ENCODE results near the gene NME4.

Gene NME4

GRCh38 chr16:426115-426905 is 29.3 kb downstream of the NME4 start:
- no peak for DNase-seq (ENCODE audit: low read depth in 2 of 2)

DNA sequence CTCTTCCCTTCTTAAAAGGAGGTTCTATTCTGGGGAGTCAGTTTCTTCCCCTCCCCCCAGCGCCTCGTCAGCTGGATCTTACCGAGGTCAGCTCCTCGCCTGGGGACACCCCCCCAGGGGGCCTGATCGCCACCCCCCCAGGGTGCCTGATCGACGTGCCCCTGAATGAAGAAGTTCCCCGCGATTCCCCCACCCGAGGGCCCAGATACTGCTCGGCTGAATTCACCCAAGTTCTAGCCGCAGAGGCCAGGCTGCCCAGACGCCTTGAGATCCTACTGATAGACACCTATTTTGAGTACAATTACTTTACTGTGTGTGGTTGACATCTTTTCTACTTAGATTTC is 29.9 kb downstream of the NME4 start:
- DNase-seq (ENCODE audit: low read depth in 2 of 2): no peak

- no peak for DNase-seq (ENCODE audit: low read depth in 2 of 2)
These were observed 30.3 kb downstream of the NME4 start for GRCh38 chr16:427250-427649.

DNA sequence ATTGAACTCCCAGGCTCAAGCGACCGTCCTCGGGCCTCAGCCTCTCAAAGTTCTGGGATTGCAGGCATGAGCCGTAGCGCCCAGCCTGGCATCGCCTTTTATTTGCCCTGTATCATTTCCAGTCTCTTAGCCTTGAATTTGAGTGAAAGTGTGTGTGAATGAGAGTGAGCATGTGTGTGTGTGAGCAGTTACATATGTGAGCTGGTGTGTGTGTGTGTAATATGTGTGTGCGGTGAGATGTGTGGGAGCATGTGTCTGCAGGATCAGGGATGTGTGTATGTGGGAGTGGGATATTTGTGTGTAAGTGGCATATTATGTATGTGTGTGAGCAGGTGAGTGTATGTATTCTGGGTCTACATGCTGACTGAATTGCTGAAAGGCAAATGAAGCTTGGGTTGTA is 33.9 kb downstream of the NME4 start:
- DNase-seq (ENCODE audit: low read depth in 2 of 2): no peak

GRCh38 chr16:440627-441026 is 43.6 kb downstream of the NME4 start:
- DNase-seq (ENCODE audit: low read depth in 2 of 2): no peak

GRCh38 chr16:441447-441846 is 44.4 kb downstream of the NME4 start:
- no peak for DNase-seq (ENCODE audit: low read depth in 2 of 2)

DNA sequence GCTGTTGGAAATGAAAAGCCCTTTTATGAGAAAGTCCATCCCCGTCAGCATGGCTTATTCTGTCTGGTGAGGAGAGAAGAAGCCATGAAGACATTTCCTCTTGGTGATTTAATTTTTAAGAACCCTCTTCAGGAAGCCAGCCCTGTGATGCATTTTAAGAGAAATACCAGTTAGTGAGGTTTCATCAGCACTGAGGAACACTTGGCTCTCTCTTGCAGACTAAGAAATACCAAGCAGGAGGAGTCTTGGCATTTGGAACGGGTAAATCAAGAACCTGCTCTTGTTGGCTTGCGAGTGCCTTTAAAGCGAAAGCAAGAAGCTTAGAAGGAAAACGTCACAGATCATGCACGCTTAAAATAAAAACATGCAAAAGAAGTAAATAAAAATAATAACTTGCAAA is 46.0 kb downstream of the NME4 start:
- no peak for DNase-seq (ENCODE audit: low read depth in 2 of 2)

DNA sequence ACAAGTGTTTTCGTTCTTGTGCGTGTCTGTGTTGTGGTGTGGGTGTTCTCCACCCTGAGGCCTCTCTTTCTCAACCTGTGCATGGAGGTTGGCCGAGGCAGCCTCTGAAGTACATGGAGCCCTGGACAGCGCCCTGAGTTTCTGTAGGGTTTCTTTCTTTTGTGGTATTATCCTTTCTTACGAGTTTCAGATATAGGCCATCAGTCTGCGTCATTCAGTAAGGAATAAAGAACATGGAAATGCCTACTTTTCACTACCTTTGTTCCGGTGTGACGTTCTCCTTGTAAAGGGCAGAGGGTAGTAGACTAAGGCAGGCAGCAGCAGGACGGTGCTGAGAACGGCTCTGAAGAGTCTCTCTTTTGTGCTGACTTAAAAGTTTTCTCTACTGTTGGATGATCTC is 47.0 kb downstream of the NME4 start:
- DNase-seq (ENCODE audit: low read depth in 2 of 2): no peak

- DNase-seq (ENCODE audit: low read depth in 2 of 2): no peak
These were observed 48.6 kb downstream of the NME4 start for GRCh38 chr16:445566-445965.

Measured in activated CD8-positive, alpha-beta memory T cell treated with anti-CD3 and anti-CD28 coated beads for 4 hours (primary cell).